Left renal pelvis (tissue), 4 donors: ENCODE results near the gene SPG11. TPM values are rescaled to one million over a fixed set of nuclear protein-coding genes. Genes with fewer than 3 reads are reported as not detected.
"Not testable (repeated sequence)": the region's sequence is repeated elsewhere in the genome, so short reads cannot be mapped to it uniquely, and the experiment has no call there.

Source experiments
- DNase-seq, 4 donors: peaks; one replicate each; pipeline ENCODE4 v3.0.0-alpha.2; 2013; ENCODE audit warnings: low read depth in 4 of 4, low spot score in 3 of 4
- polyA plus RNA-seq, 4 donors: library from polyadenylated mRNA; unstranded; fragments of 120-200 nt; gene quantifications; one replicate each; pipeline ENCODE4 v1.2.1, GENCODE V29; 2013; ENCODE audit not compliant: insufficient read length in 4 of 4

The SPG11 gene
- polyA plus RNA-seq, 4 donors = 54.9 to 84.8 (median 74.9) TPM

DNA sequence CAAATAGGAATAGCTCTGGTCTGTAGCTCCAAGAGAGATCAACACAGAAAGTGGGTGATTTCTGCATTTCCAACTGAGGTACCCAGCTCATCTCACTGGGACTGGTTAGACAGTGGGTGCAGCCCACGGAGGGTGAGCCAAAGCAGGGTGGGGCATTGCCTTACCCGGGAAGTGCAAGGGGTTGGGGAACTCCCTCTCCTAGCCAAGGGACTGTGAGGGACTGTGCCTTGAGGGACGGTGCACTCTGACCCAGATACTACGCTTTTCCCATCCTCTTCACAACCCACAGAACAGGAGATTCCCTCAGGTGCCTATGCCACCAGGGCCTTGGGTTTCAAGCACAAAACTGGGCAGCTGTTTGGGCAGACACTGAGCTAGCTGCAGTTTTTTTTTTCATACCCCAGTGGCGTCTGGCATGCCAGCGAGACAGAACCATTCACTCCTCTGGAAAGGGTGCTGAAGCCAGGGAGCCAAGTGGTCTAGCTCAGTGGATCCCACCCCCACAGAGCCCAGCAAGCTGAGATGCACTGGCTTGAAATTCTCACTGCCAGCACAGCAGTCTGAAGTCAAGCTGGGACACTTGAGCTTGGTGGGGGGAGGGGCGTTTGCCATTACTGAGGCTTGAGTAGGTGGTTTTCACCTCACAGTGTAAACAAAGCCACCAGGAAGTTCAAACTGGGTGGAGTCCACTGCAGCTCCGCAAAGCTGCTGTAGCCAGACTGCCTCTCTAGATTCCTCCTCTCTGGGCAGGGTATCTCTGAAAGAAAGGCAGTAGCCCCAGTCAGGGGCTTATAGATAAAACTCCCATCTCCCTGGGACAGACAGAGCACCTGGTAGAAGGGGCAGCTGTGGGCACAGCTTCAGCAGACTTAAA is 19.6 kb upstream of the SPG11 start:
- not testable (repeated sequence) for DNase-seq

DNA sequence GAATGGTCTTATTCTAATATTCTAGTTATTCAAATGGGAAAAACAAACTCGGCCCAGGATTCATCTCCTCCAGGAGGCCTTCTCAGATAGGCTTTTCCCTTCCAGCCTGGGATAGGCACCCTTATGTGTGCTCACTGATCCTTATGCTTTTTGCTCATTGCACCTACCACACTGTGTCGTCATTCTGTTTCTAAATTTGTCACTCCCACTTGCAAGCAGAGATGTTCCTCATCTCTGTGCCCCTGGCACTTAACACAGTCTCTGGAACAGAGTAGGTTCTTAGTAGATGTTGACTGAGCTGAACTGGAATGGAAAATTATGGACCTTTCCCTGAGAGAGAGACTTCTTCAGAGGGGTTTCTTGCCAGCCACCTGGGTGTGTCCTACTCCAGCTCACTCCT is 18.7 kb upstream of the SPG11 start:
- DNase-seq = no peak

DNA sequence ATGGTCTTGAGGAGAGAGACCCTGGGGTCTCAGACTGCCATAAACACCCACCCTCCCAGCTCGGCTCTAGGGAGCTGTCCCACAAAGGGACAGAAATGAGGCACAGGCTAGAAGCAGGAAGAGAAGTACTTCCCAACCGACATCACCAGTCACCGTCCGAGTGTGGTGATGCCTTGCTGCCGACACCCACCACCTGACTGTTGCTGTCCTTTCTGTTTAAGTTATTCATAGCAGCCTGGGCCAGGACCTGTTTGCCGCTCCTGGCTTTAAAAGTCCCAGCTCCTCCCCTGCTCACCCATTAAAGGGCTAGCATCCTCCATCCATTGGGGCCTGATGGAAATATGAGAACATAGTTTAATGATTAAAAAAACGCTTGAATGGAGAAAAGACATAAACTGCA is 13.2 kb upstream of the SPG11 start:
- no peak for DNase-seq

DNA sequence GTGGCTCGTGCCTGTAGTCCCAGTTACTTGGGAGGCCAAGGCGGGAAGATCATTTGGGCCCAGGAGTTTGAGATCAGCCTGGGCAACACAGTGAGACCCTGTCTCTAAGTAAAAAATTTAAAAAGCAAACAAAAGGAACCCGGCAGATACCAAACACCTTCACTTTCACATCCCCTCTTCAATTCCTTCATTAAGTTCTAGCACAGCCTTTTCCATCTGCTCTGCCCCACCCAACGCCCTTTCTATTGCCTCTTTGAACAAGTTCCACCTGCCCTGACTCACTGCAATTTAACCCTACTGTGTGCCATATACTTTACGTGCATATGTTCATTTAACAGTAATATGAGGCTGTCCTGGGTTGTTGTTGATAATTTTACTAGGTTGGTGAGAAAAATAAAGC is 12.4 kb upstream of the SPG11 start:
- DNase-seq = no peak

DNA sequence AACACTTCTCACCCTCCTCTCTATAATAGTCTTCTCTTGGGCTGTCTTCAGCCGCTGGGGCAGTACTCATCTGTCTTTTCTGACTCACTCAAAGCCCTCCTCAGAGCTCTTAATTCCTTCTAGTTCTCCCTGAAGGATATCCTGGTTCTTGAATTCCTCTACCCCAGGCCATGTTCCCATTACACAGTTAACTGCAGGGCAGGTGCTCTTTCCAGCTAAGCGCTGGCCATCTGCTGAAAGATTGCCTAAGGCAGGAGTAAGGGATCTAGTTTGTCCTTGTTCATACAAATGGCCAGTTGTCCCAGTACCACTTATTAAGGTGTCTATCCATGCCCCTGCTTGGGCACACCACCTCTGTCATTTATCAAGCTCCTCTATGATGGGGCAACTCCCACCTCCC is 10.2 kb upstream of the SPG11 start:
- no peak for DNase-seq

DNA sequence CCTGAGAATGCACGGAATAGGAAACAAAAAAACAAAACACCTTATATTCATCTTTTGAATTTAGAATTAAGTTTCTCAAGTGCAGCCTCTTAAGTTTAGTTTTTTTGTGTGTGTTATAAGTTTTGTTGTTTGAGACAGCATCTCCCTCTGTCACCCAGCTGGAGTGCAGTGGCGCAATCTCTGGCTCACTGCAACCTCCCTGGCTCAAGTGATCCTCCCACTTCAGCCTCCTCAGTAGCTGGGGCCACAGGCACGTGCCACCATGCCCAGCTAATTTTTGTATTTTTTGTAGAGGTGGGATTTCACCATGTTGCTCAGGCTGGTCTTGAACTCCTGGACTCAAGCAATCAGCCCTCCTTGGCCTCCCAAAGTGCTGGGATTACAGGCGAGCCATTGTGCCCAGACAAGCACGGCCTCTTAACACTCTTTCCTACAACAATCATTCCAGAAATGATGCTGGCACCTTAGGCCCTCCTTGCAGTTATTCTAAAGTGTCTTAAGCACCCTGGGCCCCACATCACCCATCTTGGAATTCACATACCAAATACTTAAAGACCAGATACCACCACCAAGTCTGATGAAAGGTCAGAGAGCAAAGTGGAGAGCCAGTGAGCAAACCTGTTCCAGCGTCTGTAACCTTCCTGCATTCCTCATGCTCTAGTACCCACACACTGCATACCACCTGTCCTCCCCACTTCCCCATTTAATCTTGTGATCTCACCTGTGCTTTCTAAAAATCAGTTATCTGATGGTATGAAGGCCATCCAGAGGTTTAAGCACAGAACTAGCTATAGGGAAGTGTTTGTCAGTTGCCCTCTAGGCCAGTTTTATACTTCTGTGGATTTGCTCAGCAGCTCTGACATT is 6.9 kb upstream of the SPG11 start:
- DNase-seq = no peak

DNA sequence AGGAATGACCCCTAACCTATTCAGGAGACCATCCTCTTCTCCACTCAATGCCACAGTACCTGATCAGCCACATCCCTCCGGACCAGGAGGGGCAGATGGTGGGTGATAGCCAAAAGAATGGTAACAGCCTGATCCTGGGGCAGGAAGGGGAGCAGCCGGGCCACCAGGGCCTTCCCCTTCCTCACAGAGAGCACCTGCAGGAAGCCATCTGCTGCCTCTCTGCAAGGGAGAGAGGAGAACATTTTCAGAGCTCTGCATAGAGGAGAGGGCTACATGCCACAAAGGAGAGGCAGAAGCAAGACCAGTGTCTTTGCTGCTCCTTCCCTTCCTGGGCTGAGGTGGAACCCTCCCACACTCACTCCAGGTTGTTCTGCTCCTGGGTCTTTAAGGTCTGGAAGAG is 5.5 kb upstream of the SPG11 start:
- no peak for DNase-seq

DNA sequence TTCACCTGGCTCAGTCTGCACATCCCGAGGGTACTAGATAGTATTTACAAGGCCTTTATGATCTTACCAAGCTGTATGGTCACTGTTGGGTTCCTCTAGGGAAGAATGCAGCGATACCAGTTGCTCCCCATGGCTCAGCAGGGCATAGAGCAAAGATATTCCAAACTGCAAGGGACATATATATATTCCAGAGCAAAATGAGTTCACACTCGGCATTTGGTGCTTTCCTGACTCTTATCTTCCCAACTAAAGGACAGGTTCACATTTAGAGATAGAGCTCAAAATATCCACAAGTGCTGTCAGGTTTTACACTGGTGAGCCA is 3.5 kb upstream of the SPG11 start:
- no peak for DNase-seq

DNA sequence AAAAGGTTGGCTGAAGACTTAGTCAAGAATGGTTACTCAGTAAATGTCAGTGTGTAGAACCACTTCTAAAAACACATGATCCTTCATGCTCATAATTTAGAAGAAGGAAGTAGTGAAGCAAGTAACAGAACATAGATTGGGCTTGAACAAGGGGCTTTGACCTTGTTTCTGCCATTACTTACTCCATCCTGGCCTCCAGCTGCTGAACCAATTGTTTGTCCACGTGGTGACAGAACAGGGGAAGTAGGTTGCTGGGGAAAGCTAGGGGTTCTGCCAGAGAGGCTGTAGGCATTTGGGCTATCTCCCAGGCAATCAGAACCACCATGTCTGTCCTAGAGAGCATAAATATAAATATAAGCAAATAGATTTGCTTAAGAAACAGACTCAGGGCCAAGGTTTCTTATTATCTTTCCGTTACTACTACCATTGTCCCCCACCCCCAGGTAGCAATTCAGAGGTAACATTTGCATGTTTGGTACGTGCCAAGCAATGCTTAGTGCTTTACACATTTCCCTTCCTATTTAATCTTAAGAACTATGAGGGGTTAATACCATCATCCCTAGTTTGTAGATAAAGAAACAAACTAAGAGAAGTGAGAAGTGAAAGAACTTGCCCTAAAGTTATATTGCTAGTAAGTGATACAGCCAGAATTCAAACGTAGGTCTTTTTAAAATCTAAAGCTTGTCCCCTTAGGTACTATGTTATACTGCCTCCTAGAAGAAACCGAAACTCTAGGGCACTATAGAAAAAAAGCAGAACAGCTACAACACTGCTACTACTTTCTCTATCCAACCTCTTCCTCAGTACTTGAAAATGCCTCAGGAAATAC is 3.0 kb upstream of the SPG11 start:
- no peak for DNase-seq

DNA sequence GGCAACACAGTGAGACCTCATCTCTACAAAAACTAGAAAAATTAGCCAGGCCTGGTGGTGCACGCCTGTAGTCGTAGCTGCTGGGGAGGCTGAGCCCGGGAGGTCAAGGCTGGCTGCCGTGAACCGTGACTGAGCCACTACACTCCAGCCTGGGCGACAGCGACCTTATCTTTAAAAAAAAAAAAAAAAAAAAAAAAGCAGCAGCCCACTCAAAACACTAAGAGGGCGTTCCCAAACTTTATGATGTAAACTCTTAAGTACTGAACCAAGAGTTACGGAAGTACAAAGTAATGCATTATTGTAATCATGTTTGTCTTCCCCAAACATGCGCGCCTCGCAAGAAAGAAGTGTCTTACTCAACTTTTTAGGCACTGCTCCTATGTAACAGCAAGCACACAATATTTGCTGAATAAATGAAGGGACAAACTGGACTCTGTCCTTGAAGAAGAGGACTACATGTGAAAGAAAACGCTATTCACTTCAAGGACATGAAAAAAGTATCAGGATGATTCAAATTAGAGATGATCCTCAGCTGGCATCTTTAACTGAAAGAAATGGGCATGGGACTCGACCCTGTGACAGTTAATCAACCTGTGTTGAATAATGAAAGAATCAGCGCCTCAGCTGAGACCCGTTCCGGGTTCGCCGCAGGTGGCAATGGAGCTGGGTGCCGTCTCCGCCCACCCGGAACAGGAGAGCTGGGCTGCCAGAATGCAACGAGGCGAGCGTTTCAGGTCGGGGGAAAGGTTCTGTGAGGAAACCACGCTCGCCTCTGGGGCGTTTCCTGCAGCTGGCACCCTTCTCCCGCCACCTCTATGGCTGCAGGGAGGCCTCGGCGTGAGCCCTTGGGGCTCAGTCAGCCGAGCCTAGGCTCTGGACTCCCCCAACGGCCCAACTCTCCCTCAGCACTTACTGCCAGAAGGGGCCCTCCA is 718 bp downstream of the SPG11 start:
- peak in 1 of 4 donors; percentile 39 for DNase-seq

DNA sequence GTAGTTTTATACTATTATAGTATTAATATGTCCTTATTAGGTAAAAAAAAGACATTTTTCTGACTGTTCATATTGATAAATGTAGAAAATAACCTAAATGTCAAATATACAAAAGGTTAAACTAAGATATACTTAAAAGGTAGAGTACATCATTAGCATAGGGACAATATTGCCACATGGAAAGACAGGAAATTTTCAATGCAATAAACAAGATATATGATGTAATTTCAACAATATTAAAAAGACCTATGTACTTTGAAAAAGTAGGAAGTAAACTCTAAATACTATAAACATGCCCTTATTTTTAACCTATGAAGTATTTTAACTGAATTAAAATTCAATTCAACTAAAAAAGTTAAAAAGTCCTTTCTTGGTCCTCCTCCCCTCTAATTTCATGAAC is 1.9 kb downstream of the SPG11 start:
- no peak for DNase-seq

DNA sequence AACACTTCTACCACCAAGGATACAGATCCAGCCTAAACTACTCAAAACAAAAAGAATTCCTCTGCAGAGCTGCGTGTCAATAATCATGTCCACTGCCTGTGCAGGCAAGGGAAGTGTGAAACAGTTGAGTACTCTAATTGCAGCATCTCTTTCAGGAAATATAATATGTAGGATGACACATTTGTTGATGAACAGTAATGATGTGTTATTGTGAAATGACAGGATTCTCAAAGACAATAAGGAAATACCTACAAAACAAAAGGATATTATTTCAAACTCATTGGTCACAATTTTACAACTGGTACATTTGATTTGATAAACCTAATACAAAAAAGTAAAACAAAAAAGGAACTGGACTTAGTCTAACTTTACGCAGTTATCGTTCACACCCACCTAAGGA is 4.4 kb downstream of the SPG11 start:
- DNase-seq = no peak

DNA sequence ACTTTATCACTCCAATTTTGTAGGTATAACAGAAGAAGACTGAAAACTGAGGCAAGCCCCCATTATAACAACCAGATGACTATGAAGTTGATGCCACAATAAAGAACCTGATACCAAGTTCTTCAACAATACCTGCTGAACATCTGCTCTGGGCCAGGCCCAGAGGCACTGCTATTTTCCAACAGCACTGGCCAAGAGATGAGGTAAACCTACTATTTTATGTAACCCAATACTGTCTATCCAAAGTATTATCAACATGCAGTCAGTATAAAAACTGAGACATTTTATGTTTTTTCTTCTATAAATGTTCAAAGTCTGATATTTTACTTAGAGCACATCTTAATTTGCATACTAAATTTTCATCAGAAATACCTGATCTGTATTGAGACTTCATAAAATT is 6.1 kb downstream of the SPG11 start:
- DNase-seq = no peak

DNA sequence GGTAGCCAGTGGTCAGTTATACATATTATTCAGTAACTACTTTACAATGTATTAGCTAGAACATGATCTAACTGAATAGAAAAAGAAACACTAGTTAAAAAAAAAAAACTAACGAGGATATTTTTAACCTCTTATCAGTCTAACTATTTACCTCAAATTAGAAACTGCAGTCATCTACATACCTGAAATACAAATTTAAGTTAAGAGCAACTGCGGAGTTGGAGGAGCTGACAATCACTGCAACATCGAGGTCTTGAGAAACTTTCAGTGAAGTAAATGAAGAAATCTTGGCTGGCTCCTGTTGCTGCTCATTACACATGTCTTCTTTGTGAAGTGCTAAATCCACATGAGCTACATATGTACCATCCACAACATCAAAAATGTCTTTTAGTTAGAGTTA is 6.5 kb downstream of the SPG11 start:
- no peak for DNase-seq

DNA sequence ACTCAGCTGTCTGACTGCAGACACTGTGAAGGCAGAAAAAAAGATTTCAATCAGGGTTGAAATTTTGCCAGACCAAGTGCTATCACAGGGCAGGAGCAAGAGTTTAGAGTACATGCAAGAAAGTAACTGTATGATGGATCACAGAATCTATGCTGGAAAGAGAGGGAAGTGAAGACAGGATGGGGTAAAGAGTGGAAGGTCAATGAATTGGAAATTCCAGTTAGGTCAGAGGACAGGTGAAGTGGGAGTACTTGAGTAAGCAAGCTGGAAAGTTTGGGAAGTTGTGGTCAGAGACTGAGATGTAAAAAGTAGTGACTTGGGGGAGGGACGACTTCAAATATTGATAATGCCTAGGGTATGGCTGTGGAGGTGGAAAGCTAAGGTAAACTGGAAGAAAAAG is 7.2 kb downstream of the SPG11 start:
- no peak for DNase-seq

DNA sequence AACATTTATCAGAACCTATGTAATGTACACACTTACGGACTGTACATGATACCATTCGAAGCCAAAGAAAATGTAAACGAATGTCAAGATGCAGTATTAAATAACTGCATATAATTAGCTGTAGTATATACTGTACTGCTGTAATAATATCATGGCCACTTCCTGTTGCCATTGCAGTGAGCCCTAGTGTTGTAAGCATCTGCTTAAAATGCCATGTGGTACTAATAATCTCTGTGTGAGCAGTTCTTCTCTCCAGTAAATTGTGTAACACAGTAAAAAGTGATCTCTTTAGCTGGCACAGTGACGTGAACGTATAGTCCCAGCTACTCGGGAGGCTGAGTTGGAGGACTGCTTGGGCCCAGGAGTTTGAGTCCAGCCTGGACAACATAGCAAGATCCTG is 8.6 kb downstream of the SPG11 start:
- no peak for DNase-seq

DNA sequence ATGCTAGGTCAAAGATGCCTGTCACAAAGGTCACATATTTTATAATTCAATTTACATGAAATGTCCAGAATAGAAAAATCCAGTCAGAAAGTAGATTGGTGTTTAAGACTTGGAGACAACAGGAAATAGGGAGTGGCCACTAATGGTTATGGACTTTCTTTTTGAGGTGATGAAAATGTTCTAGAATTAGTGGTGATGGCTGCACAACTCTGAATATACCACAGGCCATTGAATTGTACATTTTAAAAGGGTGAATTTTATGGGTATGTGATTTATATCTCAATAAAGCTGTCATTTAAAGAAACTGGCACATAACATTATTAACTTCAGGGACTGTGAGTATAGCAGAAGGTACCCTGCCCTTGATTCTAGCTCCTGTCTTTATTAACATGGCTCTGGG is 15.8 kb downstream of the SPG11 start:
- no peak for DNase-seq

DNA sequence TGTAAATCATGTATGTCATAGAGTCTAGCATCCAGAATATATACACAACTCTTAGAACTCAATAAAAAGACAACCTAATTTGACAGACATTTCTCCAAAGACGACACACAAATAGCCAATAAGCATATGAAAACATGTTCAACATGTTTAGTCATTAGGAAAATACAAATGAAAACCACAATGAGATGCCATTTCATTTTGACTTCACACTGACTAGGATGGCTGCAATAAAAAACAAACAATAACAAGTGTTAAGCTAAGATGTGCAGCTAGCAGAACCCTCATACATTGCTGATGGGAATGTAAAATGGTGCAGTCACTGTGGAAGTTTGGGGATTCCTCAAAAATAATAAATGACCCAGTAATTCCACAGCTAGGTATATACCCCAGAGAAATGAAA is 16.4 kb downstream of the SPG11 start:
- DNase-seq = no peak

DNA sequence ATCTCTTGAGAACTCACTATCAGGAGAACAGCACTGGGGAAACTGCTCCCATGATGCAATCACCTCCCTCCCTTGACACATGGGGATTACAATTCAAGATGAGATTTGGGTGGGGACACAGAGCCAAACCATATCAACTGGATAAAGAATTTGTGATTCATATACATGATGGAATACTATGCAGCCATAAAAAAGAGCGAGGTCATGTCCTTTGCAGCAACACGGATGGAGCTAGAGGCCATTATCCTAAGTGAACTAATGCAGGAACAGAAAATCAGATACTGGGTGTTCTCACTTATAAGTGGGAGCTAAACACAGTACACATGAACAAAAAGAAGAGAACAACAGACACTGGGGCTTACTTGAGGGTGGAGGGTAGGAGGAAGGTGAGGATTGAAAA is 17.0 kb downstream of the SPG11 start:
- DNase-seq = no peak

DNA sequence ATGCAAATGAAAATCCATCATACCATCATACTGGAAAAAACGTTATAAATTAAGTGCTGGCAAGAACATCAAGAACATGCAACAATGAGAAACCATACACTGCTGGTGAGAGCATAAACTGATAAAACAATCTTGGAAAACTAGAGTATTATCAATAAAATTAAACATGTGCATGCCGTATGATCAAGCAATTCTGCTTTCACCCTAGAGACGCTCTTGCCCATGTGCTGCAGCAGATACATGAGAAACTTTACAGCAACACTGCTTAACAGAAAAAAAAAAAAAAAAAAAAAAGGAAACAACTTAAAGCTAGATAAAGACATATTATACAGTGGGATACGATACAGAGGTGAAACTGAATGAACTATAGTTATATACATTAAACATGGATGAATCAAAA is 21.8 kb downstream of the SPG11 start:
- DNase-seq = no peak
